GM13977 (cell line): ENCODE results near the gene NABP1.

Source experiments
- DNase-seq: peaks from one replicate; pipeline ENCODE4 v3.0.0; 2012; ENCODE audit warnings: low spot score
- in situ Hi-C: fragments of 300-500 bp; cut with MboI; formaldehyde crosslinking; loops from one replicate; pipeline ENCODE4 v1.12.0; 2022; ENCODE audit warnings: low sequenced_read_pairs, low pct_unique_long_range_greater_than_20kb, mixed read lengths, inconsistent platforms; ENCODE audit not compliant: unreplicated experiment
- TF ChIP-seq, protein P1 (sequence below): IDR thresholded peaks from 2 replicates; pipeline ENCODE4 v1.5.1; 2012; ENCODE audit warnings: mild to moderate bottlenecking, control low read depth; ENCODE audit not compliant: insufficient read depth; ENCODE audit errors: extremely low read depth, missing control alignments

NABP1 gene

DNA sequence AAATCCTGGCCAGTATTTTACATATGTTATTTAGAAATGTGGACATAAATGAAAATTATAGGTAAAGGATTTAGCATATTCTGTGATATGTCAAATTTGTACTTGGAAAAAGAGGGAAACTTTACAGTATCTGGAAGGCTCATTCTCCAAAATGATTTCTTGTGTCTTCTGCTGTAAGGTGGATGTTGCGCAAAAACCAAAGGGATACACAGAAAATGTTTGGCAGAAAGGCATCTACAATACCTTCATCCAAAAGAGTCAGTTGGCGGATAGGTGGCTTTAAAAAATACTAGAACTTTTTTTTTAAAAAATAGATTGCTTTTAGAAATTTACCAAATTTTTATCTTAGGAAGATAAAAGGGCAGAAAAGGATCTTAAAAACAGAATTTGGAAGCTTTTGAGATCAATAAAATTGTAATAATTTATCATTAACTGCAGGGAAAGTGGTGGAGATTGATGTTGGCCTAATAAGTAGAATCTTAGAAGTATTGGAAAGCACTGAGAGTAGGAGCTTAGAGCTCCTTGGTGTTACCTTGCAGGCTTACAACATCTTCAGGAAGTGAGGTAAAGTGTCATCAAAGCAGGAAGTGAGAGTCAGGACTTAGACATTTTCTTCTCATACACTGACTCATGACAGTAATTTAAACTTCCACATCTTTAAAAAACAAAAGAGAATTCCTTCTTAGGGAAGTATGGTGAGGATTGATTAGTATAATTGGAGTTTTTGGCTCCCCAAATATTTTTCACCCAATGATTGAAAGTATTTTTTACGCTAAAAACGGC, 2.1 kb downstream of the NABP1 start:
- in situ Hi-C loops = loop anchor here (10.0 kb wide), 1 partner anchor 115 kb away; no protein-coding TSS in a partner anchor
- peak; percentile 47 for DNase-seq
- TF ChIP-seq, protein P1, sequence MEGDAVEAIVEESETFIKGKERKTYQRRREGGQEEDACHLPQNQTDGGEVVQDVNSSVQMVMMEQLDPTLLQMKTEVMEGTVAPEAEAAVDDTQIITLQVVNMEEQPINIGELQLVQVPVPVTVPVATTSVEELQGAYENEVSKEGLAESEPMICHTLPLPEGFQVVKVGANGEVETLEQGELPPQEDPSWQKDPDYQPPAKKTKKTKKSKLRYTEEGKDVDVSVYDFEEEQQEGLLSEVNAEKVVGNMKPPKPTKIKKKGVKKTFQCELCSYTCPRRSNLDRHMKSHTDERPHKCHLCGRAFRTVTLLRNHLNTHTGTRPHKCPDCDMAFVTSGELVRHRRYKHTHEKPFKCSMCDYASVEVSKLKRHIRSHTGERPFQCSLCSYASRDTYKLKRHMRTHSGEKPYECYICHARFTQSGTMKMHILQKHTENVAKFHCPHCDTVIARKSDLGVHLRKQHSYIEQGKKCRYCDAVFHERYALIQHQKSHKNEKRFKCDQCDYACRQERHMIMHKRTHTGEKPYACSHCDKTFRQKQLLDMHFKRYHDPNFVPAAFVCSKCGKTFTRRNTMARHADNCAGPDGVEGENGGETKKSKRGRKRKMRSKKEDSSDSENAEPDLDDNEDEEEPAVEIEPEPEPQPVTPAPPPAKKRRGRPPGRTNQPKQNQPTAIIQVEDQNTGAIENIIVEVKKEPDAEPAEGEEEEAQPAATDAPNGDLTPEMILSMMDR = no peak

DNA sequence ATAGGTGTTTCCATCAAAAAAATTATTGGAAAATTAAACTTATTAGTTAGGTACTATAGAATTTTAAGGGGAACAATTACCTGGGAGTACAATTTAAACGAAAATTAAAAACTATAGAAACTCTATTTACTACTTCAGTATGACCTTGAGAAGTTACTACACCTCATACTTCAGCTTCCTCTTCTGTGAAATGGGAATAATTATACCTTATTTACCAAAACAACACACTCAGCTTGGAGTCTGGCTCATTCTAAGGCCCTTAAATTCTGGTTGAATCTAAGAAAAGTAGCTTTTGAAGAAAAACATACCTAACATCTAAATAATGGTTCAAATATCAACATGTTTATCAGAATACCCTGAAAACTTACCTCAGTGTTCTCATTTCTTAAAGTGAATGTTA, 2.7 kb downstream of the NABP1 start:
- DNase-seq = no peak
- in situ Hi-C loops = loop anchor here (10.0 kb wide), 1 partner anchor 116 kb away; no protein-coding TSS in a partner anchor
- TF ChIP-seq, protein P1 = no peak

DNA sequence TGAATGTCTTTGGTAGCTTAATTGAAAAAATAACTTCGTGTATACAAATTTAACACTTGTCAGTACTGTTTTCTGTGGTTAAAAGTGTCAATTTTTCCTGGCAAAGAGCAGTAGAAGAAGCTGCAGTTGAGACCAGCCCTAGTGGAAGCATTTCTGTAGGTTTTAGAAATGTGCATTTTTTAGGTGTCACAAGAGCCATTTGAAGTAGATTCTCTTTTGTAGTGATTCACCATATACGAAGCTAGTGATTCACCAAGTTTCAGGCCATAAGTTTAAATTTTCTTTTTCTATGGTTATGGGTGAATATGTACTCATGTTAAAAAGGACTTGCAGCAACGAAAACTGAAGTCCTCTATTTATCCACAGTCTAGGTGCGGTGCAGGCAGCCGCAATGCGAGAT, 4.2 kb downstream of the NABP1 start:
- in situ Hi-C loops = loop anchor here (10.0 kb wide), 1 partner anchor 117 kb away; no protein-coding TSS in a partner anchor
- TF ChIP-seq, protein P1 = no peak
- no peak for DNase-seq

DNA sequence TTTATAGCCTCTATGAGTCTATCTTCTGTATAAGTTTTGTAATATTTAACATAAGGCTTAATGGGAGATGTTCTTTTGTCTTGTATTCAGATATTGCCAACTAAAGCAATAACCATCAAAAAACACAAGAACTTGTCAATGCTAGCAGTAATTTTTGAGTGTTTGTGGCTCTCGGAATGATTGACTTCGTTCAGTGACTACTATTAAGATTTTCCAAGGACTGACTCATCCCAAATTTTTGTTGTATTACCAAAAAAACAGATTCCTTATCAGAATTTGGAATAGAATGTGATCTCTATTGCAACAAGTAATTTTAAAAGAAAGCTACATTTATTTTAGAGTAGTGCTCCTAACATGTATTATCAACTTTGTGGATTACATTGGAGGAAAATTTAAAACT, 8.1 kb downstream of the NABP1 start:
- DNase-seq = no peak
- TF ChIP-seq, protein P1 = no peak
- in situ Hi-C loops = loop anchor here (10.0 kb wide), 1 partner anchor 121 kb away; no protein-coding TSS in a partner anchor

DNA sequence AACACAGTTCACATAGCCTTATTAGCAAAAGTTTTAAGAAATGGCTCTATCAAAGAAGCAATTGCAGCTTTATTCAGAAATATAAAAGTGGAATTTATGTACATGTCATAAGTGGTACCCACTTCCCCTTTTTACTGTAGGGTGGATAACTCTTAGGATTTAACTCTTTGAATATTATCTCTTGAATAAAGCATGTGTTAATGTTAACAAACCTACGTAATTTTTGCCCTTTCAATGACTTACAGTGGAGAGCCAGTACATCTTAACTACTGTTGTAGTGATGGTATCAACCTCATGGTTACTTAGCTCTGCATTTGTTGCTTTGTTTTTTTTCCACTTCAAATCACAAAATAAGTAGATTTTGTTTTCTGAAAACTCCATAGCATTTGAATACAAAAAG, 8.8 kb downstream of the NABP1 start:
- DNase-seq = no peak
- TF ChIP-seq, protein P1 = no peak
- in situ Hi-C loops = loop anchor here (10.0 kb wide), 1 partner anchor 122 kb away; no protein-coding TSS in a partner anchor

DNA sequence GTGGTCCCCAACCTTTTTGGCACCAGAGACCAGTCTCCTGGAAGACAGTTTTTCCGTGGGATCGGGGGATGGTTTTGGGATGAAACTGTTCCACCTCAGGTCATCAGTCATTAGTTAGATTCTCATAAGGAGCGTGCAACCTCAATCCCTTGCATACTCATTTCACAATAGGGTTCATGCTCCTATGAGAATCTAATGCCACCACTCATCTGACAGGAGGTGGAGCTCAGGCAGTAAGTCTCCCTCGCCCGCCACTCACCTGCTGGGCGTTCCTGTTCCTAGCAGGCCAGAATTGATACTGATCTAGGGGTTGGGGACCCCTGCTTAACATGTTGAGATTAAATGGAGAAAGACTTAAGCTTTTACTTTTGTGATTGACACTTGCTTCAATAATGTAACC, 9.9 kb downstream of the NABP1 start:
- in situ Hi-C loops = loop anchor here (10.0 kb wide), 1 partner anchor 123 kb away; no protein-coding TSS in a partner anchor
- TF ChIP-seq, protein P1 = no peak
- no peak for DNase-seq
